ENCODE results near the gene LEP. TPM values are rescaled to one million over a fixed set of nuclear protein-coding genes. Genes with fewer than 3 reads are reported as not detected.

LEP gene
- total RNA-seq = not detected

DNA sequence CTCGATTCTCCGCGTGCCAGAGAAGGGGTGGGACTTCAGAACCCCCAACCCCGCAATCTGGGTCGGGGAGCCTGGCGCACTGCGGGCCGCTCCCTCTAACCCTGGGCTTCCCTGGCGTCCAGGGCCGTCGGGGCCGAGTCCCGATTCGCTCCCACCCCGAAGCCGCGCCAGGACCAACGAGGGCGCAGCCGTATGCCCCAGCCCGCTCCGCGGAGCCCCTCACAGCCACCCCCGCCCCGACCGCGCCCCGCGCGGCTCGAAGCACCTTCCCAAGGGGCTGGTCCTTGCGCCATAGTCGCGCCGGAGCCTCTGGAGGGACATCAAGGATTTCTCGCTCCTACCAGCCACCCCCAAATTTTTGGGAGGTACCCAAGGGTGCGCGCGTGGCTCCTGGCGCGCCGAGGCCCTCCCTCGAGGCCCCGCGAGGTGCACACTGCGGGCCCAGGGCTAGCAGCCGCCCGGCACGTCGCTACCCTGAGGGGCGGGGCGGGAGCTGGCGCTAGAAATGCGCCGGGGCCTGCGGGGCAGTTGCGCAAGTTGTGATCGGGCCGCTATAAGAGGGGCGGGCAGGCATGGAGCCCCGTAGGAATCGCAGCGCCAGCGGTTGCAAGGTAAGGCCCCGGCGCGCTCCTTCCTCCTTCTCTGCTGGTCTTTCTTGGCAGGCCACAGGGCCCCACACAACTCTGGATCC, at the start of gene LEP:
Gene LEP, plus strand, starts transcription at position 583 of the 691 bp plus-strand sequence. CDS start 10,741 bp downstream, outside the sequence.
- intact Hi-C loops (cut with micrococcal nuclease) = no loop called here
- peaks cover 14% of the 10 kb centered on the region for H3K27me3 Mint-ChIP-seq
- no peak within 1 kb of the TSS for H3K4me3 Mint-ChIP-seq
- H3K27ac Mint-ChIP-seq = no peak within 1 kb of the TSS
- peaks cover 3% of the 10 kb centered on the region for H3K36me3 Mint-ChIP-seq (ENCODE audit: low read depth)
- ChIA-PET POLR2A (no interaction called here), CTCF (no interaction called here)
- TF ChIP-seq, protein P1, sequence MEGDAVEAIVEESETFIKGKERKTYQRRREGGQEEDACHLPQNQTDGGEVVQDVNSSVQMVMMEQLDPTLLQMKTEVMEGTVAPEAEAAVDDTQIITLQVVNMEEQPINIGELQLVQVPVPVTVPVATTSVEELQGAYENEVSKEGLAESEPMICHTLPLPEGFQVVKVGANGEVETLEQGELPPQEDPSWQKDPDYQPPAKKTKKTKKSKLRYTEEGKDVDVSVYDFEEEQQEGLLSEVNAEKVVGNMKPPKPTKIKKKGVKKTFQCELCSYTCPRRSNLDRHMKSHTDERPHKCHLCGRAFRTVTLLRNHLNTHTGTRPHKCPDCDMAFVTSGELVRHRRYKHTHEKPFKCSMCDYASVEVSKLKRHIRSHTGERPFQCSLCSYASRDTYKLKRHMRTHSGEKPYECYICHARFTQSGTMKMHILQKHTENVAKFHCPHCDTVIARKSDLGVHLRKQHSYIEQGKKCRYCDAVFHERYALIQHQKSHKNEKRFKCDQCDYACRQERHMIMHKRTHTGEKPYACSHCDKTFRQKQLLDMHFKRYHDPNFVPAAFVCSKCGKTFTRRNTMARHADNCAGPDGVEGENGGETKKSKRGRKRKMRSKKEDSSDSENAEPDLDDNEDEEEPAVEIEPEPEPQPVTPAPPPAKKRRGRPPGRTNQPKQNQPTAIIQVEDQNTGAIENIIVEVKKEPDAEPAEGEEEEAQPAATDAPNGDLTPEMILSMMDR (IDR thresholded peaks at IDR 0.05) = no peak
- H3K4me1 Mint-ChIP-seq (ENCODE audit: low read depth) = peaks cover 10% of the 10 kb centered on the region
- H3K9me3 Mint-ChIP-seq = peaks cover 11% of the 10 kb centered on the region
- ATAC-seq (no peak), DNase-seq (no peak)

DNA sequence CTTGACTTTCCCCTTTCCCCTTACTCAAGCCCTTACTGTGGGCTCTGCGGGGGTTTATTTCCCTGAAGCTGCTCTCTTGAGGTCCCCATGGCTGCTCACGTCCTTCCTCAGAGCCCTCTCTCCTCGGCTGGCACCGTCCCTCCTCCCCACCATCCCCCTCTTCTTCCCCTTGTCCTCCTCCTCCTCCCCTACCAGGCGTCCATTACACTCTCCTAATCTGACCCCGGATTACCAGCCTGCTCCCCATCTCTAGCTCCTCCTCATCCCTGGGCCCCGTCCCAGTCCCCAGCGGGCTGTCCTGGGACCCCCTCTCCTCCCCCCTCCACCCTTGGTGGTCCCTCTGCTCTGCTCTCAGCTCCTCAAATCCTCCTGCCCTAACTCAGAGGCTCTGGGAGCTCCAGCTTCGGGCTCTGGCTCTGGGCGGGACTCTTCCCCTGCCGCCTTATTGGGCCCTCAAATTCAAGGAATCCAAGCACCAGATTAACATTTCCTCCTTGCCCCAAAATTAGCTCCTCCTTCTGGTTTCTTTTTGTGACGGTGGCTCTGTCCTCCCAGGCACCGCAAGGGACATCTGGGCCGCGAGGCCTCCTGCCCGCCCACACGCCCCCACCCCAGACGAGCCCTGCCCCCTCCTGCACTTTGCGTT, 48.5 kb upstream of the LEP start:
- no peak for ATAC-seq
- H3K4me3 Mint-ChIP-seq = no peak overlapping the region
- H3K27ac Mint-ChIP-seq = no peak overlapping the region
- H3K36me3 Mint-ChIP-seq (ENCODE audit: low read depth) = peaks cover 3% of the 10 kb centered on the region
- TF ChIP-seq, protein P1 (IDR thresholded peaks at IDR 0.05) = no peak
- DNase-seq = no peak
- H3K9me3 Mint-ChIP-seq = peaks cover 16% of the 10 kb centered on the region
- CTCF ChIA-PET = interaction anchor here (2.3 kb wide), 1 partner anchor 17 kb away, joined by 12 read pairs; no protein-coding TSS in a partner anchor
- intact Hi-C loops (cut with micrococcal nuclease) = no loop called here
- peaks cover 27% of the 10 kb centered on the region for H3K27me3 Mint-ChIP-seq
- POLR2A ChIA-PET = no interaction called here
- H3K4me1 Mint-ChIP-seq (ENCODE audit: low read depth) = no peaks in the 10 kb centered on the region

DNA sequence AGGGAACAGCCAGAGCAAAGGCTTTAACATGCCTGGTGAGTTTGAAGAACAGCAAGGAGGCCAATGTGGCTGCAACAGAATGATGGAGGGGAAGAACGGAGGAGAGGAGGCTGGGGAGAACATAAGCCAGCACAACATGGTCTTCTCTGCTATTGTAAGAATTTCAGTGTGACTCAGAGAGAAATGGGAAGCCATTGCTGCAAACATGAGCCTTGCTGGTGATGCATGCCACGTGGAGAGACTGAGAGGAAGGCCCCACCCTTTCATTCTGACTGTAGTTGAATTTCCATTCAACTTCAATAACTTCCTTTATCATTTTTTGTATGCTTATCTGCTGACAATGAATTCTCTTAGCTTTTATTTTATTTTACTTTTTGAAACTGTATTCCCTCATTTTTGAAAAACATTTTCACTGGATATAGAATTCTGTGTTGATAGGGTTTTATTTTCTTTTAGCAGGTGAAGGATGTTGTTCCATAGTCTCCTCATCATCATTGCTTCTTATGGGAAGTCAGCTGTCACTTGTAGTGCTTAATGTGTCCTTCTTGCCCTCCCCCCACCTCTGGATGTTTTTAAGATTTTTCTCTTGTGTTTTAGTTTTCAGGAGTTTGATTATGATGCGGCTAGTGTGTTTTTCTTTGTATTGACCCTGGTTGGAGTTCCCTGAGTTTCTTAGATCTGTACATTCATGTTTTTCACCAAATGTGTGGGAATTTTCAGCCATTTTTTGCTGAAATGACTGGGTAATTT, 46.4 kb upstream of the LEP start:
- ATAC-seq (peak; percentile 53), DNase-seq (peak; percentile 21)
- Mint-ChIP-seq H3K36me3 (ENCODE audit: low read depth) (peaks cover 3% of the 10 kb centered on the region), H3K4me1 (ENCODE audit: low read depth) (no peaks in the 10 kb centered on the region), H3K27me3 (peaks cover 23% of the 10 kb centered on the region), H3K27ac (no peak overlapping the region), H3K9me3 (peaks cover 16% of the 10 kb centered on the region), H3K4me3 (no peak overlapping the region)
- TF ChIP-seq, protein P1 (IDR thresholded peaks at IDR 0.05) = no peak
- intact Hi-C loops (cut with micrococcal nuclease) = no loop called here
- ChIA-PET CTCF (interaction anchor here (0.6 to 1.8 kb wide), 3 partner anchors 12 to 472 kb away, joined by 3 to 6 read pairs (median 3); no protein-coding TSS in a partner anchor), POLR2A (no interaction called here)

DNA sequence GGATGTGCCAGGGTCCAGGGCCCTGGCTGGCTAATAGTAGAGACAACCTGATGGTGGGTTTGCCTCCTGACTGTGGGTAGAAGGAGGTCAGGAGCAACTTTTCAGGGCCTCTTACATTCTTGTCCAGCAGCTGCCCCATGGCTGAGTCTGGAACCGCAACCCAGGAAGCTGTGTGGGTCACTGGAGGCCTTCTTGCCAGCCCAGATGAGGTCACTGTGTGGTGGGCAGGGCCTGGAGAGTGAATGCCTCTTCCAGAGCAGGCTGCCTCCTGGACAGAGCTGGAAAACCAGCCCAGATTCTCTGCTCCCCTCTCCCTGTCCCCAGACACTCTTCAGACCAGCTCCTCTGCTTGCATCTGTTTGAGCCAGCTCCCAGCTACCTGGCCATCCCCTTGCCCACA, 43.5 kb upstream of the LEP start:
- Mint-ChIP-seq H3K4me1 (ENCODE audit: low read depth) (peaks cover 9% of the 10 kb centered on the region), H3K9me3 (peaks cover 16% of the 10 kb centered on the region), H3K4me3 (no peak overlapping the region), H3K27me3 (peaks cover 23% of the 10 kb centered on the region), H3K36me3 (ENCODE audit: low read depth) (peaks cover 3% of the 10 kb centered on the region), H3K27ac (no peak overlapping the region)
- TF ChIP-seq, protein P1 (IDR thresholded peaks at IDR 0.05) = no peak
- no peak for ATAC-seq
- POLR2A ChIA-PET = no interaction called here
- CTCF ChIA-PET = interaction anchor here (0.6 to 3.0 kb wide), 3 partner anchors 11 to 489 kb away, joined by 3 to 9 read pairs (median 3); no protein-coding TSS in a partner anchor
- intact Hi-C loops (cut with micrococcal nuclease) = no loop called here
- DNase-seq = no peak

Measured in activated CD8-positive, alpha-beta T cell treated with anti-CD3 and anti-CD28 coated beads for 36 hours (primary cell).